HUDEP-2 (cell line): ENCODE measurements around the gene ATP13A4.
"Not testable (repeated sequence)": the region's sequence is repeated elsewhere in the genome, so short reads cannot be mapped to it uniquely, and the experiment has no call there.

Source experiments
- DNase-seq, 76 experiments: peaks; one replicate each; lab custom pipeline; 2025; ENCODE audit not compliant: unreplicated experiment in 76 of 76; lab: John Stamatoyannopoulos, UW

The ATP13A4 gene

DNA sequence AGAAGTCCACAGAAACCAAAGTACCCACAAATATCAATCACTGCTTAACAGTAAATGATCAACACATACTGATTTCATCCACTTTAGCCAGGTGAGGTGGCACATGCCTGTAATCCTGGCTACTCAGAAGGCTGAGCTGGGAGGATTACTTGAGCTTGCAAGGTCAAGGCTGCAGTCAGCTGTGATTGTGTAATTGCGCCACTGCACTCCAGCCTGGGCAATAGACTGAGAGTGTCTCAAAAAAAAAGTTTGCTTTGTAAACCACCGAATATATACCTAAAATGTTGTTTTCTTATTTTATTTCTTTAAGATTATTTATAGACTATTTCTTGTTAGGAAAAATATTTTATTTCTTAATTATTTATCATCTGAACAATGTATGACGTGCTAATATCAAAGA, 8.7 kb upstream of the ATP13A4 start:
- DNase-seq: no peak

DNA sequence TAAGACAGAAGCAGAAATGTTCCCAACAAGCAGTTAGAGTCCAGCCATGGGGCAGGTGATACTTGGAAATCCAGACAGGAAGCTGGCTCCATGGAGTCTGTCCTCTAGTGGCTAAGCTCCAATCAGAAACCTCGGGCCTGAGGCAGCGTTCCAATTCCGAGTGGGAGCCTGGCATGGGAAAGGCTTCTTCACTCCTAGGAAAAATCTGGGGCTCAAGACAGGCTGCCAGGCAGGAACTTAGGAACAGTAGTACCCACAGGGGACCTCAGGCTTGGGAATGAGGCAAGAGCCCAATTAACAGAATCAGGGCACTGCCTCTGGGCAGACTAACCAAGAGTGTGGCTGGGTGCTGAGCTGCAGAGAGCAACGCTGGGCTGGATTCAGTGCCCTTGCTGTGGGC, 6.2 kb upstream of the ATP13A4 start:
- DNase-seq: no peak

DNA sequence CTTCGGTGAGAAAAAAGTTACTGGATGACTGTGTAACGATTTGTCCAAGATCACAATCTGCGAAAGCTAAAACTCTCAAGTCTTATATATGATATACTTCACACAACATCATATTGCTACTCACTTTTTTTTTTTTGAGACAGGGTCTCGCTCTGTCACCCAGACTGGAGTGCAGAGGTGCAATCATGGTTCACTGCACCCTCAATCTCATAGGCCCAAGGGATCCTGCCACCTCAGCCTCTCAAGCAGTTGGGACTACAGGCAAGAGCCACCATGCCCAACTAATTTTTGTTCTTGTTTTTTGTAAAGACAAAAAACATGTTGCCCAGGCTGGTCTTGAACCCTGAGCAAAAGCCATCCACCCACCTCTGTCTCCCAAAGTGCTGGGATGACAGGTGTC, 5.4 kb upstream of the ATP13A4 start:
- no peak for DNase-seq

DNA sequence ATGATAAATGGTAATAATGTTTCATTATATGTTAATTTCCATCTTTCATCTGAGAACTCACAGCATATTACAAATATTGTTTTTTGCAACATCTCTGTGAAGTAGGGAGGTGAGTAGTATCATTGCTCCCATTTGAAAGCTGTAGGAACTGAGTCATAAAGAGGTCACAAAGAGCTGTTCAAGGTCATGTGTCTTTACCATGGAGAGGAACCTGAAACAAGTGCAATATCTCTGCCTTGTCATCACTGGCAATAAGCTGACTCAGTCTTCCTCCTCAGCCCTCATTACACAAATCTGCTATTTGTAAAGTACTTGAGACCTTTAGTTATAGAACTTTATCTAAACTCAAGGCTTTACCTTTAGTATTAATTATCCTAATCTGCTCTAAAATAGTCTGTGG, 4.4 kb upstream of the ATP13A4 start:
- DNase-seq: no peak

DNA sequence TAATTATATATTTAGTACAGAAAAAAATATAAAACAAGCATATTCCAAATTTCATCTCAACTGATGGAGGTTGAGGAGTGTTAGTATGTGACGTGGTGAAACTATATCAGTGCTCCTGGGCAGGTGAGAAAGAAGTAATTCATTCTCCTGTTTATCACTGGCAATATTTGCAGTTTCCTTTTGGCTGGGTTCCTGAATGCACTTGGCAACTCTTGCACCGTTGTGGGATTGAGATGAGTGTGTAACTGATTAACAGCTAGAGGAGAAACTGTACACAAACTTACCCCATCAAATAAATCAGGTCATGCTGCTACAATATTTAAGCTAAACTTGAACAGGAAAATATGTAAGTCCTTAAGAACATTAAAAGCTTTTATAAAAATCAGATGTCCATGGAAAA, 2.1 kb upstream of the ATP13A4 start:
- DNase-seq: no peak

DNA sequence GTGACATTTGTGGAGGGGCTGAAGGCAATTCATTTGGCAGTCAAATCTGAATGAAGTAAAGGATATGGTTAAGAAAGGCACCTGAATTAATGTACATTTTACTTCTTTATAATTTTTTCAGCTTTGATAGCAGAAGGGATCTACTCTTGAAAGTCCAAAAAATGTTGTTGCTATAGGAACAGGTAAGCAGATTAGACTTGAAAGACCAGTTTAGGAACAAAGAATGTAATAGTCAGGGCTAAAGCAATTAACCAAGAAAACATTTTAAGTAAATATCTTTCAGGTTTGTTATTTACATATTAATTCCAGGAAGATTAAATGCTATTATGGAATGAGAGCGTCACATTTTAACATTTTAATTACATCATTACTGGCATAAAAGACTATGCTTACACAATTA, 1.1 kb downstream of the ATP13A4 start:
- no peak for DNase-seq

DNA sequence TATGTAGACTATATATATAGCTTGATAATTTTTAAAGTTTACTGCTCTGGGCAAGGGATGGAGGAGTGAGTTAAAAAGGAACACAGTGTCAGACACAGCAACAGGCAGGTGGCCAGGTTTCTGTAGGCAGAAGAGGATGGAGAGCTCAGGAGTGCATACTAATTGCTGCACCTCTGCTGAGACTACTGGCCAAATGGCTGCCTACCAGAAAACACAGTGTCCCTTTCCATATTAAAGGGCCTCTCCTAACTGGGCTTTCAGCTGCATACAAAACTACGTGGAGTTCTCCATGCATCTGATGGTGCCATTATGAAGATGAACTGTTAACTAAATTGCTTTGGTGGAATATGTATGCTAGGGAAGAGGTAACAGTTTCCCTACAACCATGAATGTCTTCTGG, 1.8 kb downstream of the ATP13A4 start:
- DNase-seq: no peak

DNA sequence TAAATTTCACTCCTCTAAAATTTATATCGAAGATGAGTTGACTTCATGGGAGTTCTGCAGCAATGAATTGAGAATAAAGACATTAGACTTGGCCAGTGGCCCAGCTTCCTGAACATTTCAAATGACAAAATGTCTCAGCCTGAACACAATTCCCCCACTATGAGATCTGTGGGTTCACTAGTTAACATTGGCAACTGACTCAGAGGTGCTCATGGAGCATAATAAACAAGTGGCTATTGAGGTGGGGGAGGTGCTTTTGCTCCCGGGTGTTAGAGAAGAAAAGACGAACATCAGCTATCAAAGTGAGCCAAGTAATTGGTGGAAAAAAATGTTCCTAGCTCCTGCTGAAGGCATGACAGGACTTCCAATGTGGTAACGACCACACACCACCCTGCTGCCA, 6.3 kb downstream of the ATP13A4 start:
- no peak for DNase-seq

DNA sequence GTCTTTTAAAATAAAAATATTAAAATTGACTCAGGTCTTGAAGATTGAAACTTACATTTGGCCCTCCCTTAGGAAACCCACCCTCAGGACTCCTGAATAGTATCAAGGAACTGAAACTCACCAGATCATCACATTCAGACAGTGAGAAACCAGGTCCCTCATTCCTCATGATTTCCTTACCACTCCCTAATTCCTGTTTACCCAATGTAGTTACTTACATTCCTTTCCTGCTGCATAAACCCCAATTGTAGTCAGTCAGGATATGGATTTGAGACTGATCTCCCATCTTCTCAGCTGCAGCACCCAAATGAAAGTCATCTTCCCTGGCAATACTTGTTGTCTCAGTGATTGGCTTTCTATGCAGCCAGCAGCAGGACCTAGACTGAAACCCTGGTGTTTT, 8.6 kb downstream of the ATP13A4 start:
- no peak for DNase-seq

DNA sequence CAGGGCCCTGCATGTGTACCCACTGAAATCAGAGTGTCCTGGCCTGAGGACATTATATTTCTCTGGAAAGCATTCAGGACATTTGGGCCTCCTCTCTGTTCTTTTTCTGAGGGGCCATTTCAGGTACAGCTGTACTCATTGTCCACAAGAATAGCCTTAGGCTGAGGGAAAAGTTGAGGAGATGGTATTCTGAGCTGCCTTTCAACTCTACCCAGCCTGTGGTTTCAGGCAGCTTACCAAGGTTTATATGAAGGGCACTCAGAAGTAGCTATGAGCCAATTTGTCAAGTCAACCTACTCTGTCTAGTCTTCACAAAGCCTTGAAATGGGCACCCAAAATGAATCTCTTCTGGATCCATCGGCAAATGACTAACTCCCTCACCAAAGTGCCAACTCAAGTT, 9.4 kb downstream of the ATP13A4 start:
- DNase-seq: no peak

DNA sequence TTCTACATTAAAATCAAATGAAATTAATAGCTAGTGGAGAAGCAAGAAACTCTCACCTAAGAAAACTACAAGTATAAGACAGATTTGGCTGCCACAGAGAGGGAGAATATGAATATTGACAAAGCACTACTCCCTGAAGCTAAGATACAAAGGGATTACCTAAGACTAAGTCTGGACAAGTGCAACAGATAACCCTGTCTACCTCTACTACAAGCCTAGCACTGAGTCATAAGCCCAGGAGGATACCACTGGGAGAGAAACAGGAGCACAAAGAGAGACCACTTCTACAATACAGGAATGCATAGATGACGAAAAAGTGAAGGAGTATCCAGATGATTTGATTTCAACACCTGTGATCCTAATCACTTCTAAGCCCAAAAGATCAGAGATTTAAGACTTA, 10.4 kb downstream of the ATP13A4 start:
- DNase-seq: no peak

DNA sequence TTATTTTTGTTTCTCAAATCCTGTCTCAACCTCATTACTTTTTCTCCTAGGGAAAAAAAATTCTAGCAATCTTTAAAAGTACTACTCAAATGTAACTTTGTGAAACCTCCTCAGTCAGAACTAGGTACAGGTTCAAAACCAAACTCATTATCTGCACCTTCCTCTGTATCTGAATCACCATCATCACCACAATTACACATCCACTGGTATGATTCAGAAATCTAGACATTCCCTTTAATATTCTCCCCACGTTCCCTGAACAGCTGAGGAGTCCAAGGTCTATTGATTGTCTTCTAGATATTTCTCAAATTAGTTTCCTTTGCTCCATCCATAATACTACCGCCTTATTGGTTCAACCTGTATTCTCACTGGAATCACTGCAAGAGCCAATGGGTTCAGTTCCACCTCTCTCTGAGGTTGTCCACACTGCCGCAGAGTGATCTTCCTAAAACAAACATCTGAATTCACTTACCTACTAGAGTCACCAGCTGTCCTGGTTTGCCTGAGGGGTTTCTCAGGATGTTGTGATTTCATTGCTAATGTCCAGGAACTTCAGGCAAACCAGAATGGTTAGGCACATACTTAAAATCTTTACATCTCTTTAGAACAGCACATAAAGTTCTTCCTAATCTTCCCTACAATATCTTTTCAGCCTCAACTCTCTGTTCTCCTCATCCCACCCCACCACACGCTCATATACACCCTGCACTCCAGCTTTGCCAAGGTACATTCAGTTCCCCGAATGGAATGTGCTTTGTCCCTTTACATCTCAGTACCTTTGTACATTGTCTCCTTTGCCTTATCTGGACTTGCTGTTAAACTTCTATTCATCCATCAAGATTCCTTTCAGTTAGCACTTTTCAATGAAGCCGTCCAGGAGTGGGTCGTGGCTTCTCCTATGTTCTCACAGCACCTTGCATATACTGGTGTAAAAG, 24.2 kb downstream of the ATP13A4 start:
- no peak for DNase-seq

DNA sequence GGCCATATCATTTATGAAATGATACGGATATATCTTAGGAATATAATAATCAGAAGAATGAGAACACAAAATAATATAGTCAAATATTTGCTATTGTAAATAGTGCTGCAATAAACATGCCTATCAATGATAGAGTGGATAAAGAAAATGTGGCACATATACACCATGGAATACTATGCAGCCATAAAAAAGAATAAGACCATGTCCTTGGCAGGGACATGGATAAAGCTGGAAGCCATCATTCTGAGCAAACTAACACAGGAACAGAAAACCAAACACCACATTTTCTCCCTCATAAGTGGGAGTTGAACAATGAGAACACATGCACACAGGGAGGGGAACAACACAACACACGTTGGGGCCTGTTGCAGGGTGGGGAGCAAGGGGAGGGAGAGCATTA, 28.6 kb downstream of the ATP13A4 start:
- not testable (repeated sequence) for DNase-seq

DNA sequence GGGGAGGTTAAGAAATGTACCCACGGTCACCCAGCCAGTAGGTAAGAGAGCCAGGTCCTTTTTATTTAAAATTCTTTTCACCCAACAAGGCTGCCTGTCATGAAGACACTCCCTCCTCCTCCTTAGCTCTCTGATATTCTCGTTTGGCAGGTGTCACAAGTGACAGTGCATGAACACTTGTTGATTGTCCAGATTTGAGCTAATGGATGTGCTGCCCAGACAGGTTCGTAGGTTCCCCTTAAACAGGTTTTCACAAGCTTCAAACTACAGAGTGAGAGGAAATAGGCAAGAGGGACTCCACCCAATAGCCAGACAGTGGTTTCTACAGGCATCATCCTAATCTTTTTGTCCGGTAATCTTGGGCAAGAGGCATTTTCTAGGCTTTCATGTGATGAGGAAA, 32.2 kb downstream of the ATP13A4 start:
- DNase-seq: no peak

DNA sequence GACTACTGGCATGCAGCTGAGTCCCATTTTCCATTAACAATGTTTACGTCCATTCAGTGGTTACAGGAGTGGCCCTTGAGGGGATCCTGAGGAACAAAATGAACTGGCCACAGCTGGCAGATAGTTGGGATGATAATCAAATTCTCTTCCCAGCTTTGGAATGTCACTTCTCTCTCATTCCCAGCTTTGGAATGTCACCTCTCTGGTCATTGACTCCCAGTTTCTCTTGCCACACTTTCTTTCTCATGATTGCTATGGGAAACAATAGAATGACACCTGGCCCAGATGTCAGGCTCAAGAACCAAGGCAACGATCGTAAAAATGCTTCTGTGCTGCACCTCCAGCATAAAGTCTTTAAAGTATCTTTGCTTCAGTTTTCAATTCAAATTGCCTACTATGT, 34.0 kb downstream of the ATP13A4 start:
- DNase-seq: no peak

DNA sequence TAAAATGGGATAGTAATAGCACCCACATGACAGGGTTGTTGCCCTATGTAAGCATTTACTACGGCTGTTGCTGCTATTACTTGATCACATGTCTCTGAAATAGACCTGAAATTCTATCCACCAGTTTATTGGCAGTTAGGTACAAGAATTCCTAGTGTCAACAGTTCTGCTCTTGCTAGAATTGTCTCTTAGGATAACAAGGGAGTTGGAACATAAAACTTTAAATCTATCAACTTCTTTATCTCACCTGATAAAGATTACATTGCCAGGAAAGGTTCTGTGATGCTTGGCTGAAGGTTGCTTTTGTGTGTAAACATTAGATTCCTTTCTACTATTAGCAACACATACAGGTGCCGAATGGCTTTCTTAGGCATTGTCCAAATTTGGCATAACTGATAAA, 38.7 kb downstream of the ATP13A4 start:
- no peak for DNase-seq

DNA sequence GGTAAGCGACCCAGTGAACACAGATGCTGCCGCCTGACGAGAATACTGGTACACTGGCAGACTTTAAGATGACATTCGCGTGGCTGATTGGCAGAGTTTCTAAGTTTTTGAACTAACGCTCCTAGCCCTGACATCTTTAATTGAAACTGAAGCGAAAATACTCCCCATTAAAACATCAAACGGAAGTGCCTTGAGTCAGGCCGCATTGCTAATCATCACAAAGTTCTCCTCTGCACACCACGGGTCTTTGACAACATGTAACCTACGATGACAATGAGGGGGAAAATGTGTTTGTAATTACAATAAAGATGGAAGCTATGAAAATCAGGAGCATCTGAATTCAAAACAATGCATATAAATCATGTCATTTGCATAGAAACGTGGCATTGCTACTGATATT, 44.5 kb downstream of the ATP13A4 start:
- no peak for DNase-seq

DNA sequence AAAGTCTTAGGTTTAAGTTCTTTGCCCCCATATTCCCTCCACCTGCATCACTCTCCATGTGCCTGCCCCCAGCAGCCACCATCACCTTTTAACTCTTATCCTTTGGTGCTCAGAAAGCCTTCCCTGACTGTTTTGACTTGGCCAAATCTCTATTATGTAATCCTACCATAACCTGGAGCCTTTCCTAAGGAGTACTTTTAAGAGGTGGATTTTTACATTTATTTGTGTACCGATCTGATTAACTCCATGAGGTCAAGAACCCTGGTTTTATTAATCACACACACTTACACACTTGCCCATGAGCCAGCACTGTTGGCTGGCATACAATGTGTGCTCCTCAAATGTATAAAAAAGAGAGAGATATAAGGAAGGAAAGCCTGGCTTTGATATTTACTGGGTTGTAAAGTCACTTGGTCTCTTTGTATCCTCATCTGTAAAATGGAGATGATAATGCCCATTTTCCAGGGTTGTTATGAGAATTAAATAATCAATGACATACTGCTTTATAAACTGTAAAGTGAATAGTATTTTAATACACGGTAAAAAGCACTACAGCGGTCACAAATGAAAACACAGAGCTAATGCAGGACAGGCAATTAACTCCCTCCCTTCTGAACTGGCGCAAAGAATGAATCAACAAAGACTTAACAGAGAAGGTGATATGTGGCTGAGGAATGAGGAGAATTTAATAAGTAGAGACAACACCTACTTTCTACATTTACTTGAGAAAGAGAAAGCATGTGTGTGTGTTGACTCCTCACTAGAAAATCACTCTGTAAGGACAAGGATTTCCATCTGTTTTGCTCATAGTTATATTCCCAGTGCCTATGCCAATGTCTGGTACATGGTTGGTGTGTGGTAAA, 45.4 kb downstream of the ATP13A4 start:
- DNase-seq: no peak

DNA sequence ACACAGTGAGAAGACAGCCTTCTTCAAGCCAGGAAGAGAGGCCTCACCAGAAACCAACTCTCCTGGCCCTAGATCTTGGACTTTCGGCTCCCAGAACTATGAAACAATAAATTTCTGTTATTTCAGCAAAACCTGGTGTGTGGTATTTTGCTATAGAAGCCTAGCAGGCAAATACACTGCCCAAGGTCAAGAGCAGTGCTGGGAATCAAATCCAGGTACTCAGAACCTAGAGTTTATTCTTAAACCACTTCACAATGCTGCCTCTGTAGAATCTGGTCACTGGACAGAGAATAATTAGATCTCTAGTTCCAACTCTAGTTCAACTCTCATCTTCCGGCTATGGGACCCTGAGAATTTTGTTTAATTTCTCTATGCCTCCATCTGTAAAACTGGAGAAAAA, 46.6 kb downstream of the ATP13A4 start:
- DNase-seq: no peak

DNA sequence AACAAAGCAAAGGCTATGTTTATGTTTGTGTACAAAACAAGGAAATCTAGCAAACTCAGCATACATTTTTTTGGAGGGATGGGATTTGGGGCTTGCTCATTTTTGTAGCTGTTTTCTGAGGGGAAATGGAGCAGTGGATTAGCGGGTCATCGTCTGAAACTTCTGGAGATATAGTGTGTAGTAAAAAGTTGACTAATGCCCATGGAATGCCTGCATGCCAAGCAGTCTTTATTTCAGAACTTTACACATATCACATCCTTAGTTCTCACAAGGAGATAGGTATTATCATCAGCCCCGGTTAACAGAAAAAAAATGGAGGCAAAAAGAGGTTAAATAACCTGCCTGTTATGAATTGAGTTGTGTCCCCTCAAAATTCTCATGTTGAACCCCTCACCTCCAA, 47.1 kb downstream of the ATP13A4 start:
- DNase-seq: no peak

DNA sequence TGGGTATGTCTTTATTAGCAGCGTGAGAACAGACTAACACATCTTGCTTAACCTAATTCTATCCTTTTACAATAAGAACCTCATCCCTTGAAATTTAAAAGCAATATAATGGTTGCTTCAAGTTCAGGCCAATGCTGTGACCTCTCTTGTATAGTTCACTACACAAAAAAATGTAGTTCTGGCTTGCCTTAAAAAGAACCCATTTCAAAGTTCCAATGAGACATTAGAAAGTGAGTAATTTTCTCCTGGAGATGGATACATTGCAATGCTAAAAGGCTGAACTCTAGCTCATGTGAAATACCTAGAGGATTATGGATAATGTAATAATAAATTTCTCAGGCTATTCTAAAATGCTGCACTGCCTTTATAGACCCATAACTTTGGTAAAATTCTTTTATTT, 47.8 kb downstream of the ATP13A4 start:
- no peak for DNase-seq

DNA sequence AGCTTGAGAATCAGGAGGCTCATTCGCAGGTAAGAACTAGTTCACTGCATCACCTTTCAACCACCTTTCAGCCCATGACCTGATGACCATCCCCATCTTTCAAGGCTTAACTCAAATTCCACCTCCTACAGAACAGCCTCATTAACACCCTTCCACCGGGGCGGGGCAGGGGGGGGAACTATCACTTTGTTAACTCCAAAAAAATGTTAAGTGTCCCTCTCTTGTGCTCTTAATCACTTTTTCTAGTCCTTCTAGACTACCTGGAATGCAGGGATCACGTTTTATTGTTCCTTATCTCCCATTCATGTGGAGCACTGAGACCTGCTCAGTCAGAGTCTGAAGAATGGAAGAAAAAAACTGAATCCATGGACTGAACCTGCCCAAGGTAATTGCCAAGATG, 51.8 kb downstream of the ATP13A4 start:
- DNase-seq: no peak
